NK-92 (cell line): Measurements from ENCODE around the gene DCAF17.

Experiments
- DNase-seq: peaks from one replicate; lab custom pipeline; 2025; ENCODE audit not compliant: unreplicated experiment; lab: John Stamatoyannopoulos, UW

DCAF17 gene

GRCh38 chr2:171434013-171434989, at the start of gene DCAF17:
TSS of gene DCAF17 (plus strand) at chr2:171434226. CDS start at chr2:171434578, 352 bp downstream.
- DNase-seq, result peak; percentile 57

GRCh38 chr2:171386627-171387026, 47.4 kb upstream of the DCAF17 start:
- DNase-seq, result no peak

- no peak for DNase-seq
Measured at GRCh38 chr2:171387052-171387451, 47.0 kb upstream of the DCAF17 start.

GRCh38 chr2:171389325-171389724, 44.7 kb upstream of the DCAF17 start:
- DNase-seq, result no peak

GRCh38 chr2:171389780-171390179, 44.2 kb upstream of the DCAF17 start:
- DNase-seq, result no peak

GRCh38 chr2:171390941-171391516, 43.0 kb upstream of the DCAF17 start:
- DNase-seq, result no peak

- no peak for DNase-seq
Measured at GRCh38 chr2:171391532-171391931, 42.5 kb upstream of the DCAF17 start.

GRCh38 chr2:171393487-171393886, 40.5 kb upstream of the DCAF17 start:
- no peak for DNase-seq

GRCh38 chr2:171394164-171394740, 39.8 kb upstream of the DCAF17 start:
- DNase-seq, result no peak

- no peak for DNase-seq
Measured at GRCh38 chr2:171399292-171399691, 34.7 kb upstream of the DCAF17 start.

- no peak for DNase-seq
Measured at GRCh38 chr2:171400395-171400794, 33.6 kb upstream of the DCAF17 start.

- no peak for DNase-seq
Measured at GRCh38 chr2:171401947-171402346, 32.1 kb upstream of the DCAF17 start.

- no peak for DNase-seq
Measured at GRCh38 chr2:171402906-171403580, 31.0 kb upstream of the DCAF17 start.

GRCh38 chr2:171404261-171404660, 29.8 kb upstream of the DCAF17 start:
- no peak for DNase-seq

GRCh38 chr2:171404719-171405118, 29.3 kb upstream of the DCAF17 start:
- DNase-seq, result no peak

GRCh38 chr2:171405546-171405945, 28.5 kb upstream of the DCAF17 start:
- DNase-seq, result no peak

GRCh38 chr2:171406044-171406443, 28.0 kb upstream of the DCAF17 start:
- no peak for DNase-seq

GRCh38 chr2:171407030-171407675, 26.9 kb upstream of the DCAF17 start:
- no peak for DNase-seq

- DNase-seq, result no peak
Measured at GRCh38 chr2:171407676-171408044, 26.4 kb upstream of the DCAF17 start.

- DNase-seq, result no peak
Measured at GRCh38 chr2:171409436-171409971, 24.5 kb upstream of the DCAF17 start.

- no peak for DNase-seq
Measured at GRCh38 chr2:171410101-171410500, 23.9 kb upstream of the DCAF17 start.
